COLO829 (cell line): ENCODE data around the gene GSK3A.

Source experiments
- DNase-seq: peaks from one replicate; pipeline ENCODE4 v3.0.0; 2012; ENCODE audit warnings: low spot score

Gene GSK3A

GRCh38 chr19:42242512-42243409 is at the start of gene GSK3A:
TSS of gene GSK3A (minus strand) at chr19:42242602. CDS start at chr19:42242465, 137 bp downstream.
- peak; percentile 97 for DNase-seq

- DNase-seq: no peak
These were observed 49.0 kb upstream of the GSK3A start for GRCh38 chr19:42291435-42291810.

- no peak for DNase-seq
These were observed 48.4 kb upstream of the GSK3A start for GRCh38 chr19:42290523-42291434.

GRCh38 chr19:42290136-42290522 is 47.7 kb upstream of the GSK3A start:
- DNase-seq: no peak

GRCh38 chr19:42289556-42290041 is 47.2 kb upstream of the GSK3A start:
- no peak for DNase-seq

GRCh38 chr19:42288881-42289555 is 46.6 kb upstream of the GSK3A start:
- no peak for DNase-seq

- no peak for DNase-seq
These were observed 46.0 kb upstream of the GSK3A start for GRCh38 chr19:42288387-42288786.

GRCh38 chr19:42287827-42288107 is 45.4 kb upstream of the GSK3A start:
- no peak for DNase-seq

GRCh38 chr19:42287017-42287826 is 44.8 kb upstream of the GSK3A start:
- no peak for DNase-seq

- DNase-seq: no peak
These were observed 44.1 kb upstream of the GSK3A start for GRCh38 chr19:42286349-42287016.

GRCh38 chr19:42285988-42286348 is 43.6 kb upstream of the GSK3A start:
- no peak for DNase-seq

- no peak for DNase-seq
These were observed 43.1 kb upstream of the GSK3A start for GRCh38 chr19:42285541-42285941.

GRCh38 chr19:42284591-42285341 is 42.4 kb upstream of the GSK3A start:
- no peak for DNase-seq

GRCh38 chr19:42284066-42284501 is 41.7 kb upstream of the GSK3A start:
- DNase-seq: peak; percentile 92

- peak; percentile 90 for DNase-seq
These were observed 41.0 kb upstream of the GSK3A start for GRCh38 chr19:42283188-42284065.

- DNase-seq: no peak
These were observed 40.4 kb upstream of the GSK3A start for GRCh38 chr19:42282819-42283187.

- DNase-seq: peak; percentile 48
These were observed 39.7 kb upstream of the GSK3A start for GRCh38 chr19:42281827-42282762.
